ENCODE results near the gene MAD1L1.
"Not testable (repeated sequence)": the region's sequence is repeated elsewhere in the genome, so short reads cannot be mapped to it uniquely, and the experiment has no call there.

The MAD1L1 gene

DNA sequence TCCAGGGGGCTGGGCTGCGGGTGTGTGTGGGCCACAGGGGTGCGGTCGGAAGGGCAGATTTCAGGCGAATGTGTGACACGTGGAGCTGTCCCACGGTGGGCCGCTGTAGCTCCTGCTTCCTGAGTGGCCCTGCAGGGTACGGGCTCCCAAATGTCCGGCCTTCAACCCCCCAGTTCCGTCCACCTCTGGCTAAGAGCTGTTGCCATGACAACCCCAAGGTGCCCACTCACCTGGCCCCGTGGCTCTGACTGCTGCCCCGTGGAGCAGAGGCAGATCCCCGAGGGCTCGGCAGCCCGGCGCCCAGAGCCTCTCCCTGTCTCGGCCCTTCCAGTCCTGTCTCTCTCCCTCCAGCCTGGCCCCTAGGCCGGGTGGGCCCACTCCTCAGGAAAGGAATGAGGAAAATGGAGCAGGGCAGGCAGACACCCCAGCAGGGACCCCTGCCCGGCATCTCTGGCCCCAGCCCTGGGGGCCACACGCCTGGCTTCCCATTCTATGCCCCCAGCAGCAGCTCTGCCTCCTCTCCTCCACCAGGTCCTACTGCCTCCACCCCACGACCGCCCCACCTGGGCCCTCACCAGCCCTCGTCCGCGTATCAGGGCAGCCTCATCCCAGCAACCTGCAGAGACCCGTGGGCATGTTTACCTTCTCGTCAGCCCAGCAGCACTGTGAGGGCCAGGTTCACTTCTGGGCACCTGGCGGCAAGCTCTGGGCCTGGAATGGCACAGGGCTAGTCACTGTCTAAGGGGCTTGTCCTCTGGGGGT is 347.1 kb downstream of the MAD1L1 start:
- no peak for DNase-seq

- peak; percentile 29 for DNase-seq
These were observed 348.0 kb downstream of the MAD1L1 start for GRCh38 chr7:1884583-1885350.

GRCh38 chr7:1883834-1884582 is 348.7 kb downstream of the MAD1L1 start:
- peak; percentile 15 for DNase-seq

DNA sequence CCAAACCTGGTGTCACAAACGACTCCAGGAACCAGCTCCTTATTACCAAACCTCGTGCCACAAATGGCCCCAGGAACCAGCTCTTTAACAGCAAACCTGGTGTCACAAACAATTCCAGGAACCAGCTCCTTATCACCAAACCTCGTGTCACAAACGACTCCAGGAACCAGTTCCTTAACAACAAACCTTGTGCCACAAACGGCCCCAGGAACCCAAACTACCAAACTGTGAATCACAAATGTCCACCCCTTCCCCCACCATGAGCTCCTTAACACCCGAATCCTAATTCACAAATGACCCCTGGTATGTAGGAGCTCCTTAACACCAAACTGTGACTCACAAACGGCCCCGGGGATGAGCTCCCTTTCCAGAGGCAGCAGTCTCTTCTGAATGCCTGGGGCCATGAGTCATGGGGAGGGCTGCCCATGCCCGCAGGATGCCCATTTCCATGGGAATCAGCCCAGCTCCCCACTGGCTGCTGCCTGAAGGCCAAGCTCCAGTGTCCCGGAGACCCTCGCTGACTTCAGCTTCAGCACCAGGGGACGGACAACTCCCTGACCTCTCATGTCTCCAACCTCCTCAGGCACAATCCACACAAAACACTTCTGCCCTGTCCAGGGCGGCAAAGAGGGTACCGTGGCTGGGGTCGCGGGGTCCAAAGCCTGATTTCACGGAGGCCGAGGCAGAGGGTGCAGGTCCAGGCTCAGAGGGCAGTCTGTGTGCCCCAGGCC is 349.5 kb downstream of the MAD1L1 start:
- peak; percentile 98 for DNase-seq

- DNase-seq: no peak
These were observed 350.3 kb downstream of the MAD1L1 start for GRCh38 chr7:1882451-1882850.

DNA sequence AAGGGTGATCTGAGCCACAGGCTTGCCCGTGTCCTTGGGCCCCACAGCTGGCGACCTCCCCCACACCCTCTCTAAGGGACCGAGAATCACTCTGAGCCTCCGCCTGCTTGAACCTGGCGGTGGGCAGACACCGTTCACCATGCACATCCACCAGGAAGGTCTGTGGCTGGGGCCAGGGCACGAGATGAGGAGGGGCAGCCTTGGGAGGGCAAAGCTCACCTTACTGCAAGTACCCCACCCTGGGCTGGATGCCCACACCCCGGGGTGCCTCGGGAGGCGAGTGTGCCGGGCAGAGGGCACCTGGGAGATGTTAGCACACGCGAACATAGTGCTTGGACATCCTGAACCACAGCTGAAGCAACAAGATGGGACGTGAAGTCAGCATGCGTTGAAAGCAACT is 350.8 kb downstream of the MAD1L1 start:
- DNase-seq: no peak

DNA sequence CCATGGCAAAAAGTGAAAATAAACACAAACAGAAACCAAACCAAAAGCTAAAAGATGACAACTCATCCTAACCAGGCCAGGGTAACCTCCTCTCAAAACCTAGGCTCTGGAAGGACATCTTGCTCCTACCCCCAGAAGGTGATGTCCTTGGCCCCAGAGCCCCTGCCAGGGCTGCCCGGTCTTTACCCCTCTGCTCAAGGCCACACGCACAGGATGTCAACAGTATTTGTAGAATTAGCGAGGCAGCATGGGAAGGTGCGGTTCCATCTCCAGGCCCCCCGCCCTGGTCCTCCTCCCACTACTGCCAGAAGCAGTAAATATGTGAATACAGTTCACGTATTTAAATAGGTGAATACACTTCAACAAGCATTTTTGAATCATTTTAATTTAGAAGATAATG is 356.1 kb downstream of the MAD1L1 start:
- not testable (repeated sequence) for DNase-seq

DNA sequence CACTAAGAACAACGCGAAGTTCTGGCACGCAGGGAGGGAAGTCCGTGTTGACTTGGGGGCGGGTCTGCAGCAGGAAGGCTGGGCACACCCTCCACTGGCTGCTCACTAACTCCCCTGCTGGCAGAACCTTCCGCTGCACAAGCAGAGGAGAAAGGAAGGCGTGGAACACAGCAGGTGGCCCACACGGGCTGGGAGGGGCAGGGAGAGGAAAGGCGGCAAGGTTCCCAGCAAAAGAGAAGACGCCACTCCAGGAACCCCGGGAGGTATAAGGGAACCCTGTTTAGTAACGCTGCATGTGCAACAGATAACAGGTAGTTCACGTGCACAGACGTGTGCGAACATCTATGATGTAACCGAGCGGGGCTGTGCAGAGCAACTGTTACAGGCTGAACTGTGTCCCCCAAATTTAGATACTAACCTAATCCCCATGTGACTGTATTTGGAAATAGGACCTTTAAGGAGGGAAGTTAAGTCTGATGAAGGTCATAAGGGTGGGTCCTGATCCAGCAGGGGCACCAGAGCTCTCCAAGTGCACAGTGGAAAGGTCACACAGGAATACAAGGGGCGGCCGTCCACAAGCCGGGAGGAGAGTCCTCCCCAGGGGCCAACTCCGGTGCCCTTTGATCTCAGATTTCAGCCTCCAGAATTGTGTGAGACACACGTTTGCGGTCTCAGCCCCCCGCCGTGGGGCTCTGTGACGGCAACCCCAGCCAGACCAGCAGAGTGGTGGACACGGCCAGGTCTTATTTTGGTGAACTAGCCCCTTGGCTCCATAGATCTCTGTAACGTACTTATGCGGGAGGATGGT is 357.1 kb downstream of the MAD1L1 start:
- DNase-seq: not testable (repeated sequence)

DNA sequence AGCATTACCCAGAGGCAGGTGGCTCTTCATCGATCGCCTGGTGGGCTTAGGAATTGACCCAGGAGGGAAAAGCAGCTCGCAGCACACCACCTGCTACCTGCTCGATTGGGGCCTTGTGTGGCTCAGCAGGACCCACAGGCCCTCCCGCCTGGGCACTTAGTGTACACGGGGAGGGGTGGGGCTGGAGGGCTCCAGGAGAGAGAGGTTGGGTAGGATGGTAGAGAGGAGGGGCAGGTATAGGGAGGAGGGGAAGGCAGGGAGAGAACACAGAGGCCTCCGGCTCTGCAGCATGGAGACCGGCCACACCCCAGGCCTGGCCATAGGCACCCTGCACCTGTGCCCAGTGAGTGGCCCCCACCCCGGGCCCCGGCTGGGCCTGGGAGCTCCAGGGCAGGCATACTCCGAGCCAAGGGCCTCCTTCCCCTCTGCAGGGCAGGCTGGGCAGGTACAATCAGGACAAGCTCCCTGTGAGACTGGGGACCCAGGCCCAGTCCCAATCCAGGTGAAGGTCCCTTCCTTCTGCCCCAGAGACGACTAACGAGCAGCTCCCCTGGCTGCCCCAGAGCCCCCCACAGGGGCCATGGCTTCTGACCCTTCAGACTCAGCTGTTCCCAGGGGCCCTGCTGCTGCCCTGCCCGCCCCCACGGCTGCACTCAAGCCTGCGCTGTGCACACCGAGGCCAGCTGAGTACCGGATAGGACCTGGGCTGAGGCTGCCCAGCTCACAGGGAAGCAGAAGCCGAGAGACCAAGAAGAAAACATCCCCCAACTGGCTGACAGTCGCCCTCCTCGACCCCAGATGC is 358.0 kb downstream of the MAD1L1 start:
- DNase-seq: not testable (repeated sequence)

DNA sequence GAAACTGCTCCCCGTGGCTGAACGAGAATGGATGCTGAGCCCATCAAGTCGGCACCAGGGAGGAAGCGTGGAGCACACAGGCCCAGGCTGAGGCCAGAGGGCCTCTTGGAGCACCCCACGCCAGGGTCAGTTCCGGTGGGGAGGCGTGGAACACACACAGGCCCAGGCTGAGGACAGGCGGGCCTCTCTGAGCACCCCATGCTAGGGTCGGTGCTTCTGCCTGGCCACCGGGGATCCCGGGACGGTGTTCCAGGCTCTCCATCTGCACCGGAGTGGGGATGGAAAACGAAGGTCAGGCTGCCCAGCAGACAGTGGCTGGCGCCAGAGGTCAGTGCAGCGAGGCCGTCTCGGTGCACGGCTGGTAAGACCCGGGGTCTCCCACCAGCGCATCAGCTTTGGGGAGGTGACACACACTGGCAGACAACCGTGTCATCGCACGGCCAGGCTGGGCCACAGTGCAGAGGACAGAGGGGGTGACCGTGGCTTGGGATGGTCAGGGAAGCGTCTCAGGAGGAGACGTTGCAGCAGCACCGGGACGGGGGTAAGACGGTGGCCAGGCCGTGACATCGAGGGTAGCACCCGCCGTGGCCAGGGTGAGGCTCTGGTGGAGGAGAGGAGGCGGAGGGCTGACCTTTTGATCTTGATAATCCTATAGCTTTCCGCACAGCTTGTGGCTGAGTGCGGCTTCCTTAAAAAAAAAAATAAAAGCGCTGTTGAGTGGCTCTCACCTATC is 358.7 kb downstream of the MAD1L1 start:
- no peak for DNase-seq

GRCh38 chr7:1873421-1873820 is 359.3 kb downstream of the MAD1L1 start:
- DNase-seq: no peak

- DNase-seq: no peak
These were observed 359.7 kb downstream of the MAD1L1 start for GRCh38 chr7:1873070-1873405.

DNA sequence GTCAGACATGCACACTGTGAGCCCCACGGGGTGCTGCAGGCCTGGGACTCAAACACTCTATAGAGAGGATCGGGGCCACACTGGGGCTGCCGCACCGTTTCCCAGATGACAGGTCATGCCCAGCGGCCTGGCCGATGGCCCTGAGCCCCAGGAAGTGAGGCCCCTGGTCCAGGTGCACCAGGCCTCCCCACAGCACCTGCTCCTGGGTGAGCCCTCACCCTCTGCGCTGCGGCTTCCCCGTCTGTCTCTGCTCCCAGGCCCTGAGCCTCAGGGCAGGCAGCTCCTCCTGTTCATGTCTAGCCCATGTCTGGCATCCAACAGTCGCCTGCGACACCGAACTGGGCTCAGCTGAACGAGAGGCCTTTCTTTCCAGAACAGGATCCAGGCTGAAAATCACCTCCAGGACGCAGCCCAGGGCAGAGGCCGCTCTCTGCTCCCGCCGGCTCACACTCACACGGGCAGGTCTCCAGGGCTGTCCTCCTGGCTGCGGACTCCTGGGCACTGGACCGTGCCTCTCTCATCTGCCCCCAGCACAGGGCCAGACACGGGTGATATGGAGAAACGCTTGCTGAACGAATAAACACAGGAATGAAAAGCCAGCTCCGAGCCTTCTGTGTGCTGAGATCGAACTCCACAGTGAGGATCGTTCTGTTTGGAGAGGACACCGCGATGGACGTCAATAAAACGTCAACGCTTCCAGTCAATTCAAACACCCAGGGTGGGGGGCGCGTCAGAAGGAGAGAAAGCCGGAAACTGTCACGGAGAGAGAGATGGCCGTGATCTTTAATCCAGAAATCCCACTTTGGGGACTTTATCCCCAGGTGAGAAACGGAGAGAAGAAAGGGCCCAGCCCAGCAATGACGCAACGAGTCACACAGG is 360.3 kb downstream of the MAD1L1 start:
- DNase-seq: no peak

DNA sequence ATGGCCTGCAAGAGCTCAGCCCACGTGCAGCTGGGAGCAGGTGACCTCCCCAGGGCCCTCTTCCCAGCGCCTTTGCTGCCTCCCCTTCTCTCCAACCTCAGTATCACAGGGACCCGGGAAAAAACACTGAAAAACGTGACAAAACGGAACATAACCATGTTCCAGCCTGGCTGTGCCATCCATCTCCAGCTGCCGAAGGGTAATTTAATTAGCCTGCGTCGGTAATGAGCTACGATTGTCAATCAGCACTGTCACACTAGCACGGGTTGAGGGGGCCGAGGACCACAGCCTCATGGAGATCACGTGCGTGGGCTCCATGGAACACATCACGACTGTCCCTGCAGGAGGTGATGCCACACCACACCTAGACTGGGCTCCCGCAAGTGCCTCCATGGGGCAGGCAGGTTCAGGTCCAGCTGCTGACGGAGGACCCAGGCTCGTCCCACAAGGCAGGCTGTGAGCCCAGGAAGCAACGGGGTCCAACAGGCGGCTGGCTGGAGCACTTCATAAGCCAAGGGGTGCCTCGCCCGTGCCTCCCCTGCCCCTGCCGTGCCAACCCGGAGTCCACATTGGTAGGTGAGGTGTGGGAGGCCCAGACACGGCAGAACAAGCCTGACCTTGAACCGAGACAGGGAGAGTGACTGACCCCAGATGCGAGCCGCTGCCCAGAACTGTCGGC is 363.2 kb downstream of the MAD1L1 start:
- no peak for DNase-seq

DNA sequence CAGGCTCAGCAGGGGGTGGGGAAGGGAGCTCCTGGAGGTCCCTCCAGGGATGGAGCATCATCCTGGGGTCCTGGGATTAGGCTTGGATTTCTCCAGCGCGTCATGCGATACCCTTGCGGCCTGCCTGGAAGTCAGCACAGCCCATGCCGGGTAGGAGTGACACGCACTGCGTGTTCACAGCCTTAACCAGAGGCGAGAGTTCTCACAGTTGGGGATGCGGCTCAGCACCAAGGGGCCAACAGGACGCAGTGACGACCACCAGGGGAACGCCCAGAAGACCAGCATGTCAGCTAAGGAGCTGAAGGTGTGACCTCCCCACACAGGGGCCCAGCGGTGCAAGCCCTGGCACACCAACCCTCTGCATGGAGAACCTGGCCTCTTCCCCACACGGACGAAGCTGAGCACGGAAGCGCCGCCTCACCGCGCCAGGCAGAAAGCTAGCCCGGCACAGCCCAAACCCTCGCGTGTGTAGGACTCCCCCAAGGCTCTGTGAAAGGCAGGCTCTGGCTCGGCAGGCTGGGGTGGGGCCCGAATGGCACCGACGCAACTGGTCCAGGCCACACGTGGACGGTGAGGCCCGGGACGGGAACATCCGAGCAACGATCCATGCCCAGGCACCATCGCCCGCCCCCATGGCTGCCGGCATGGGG is 364.1 kb downstream of the MAD1L1 start:
- no peak for DNase-seq

DNA sequence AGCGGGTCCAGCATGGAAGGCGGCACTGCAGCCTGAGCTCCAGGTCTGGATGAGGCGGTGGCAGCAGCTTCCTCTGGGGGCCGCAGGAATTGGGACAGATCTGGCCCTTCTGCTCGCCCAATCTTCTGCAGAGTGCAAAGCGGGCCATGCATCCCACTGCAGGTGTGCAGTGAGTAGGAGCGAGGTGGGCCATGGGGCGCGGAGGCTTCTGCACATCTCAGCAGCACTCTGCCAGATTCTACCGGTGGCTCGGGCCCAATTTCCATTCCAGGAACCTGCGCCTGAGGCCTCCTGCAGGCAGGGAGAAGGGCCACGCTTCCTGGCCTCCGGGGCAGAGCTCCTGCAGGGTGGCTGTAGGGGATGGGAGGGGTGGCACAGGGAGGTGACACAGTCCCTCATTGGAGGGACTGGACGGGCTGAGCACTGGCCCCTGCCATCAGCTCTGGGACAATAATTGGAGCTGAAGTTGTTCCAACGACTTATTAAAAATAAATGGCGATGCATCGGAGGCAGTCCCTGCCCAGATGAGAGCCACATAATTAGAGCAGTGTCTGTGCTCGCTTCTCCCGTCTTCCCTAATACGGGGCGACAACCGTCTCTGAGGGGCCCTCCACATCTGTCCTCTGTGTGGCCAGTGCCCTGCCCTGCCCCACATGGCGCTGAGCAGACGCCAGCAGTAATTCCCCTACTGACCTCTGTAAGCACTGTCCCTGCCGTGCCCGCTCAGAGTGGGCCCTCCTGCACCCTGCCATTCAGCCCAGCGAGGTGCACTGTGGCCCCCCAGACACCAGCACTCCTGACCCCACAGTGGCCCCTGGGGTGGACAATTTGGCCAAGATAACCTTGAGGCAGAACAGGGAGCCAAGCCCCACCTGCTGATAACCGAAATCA is 365.1 kb downstream of the MAD1L1 start:
- DNase-seq: no peak

DNA sequence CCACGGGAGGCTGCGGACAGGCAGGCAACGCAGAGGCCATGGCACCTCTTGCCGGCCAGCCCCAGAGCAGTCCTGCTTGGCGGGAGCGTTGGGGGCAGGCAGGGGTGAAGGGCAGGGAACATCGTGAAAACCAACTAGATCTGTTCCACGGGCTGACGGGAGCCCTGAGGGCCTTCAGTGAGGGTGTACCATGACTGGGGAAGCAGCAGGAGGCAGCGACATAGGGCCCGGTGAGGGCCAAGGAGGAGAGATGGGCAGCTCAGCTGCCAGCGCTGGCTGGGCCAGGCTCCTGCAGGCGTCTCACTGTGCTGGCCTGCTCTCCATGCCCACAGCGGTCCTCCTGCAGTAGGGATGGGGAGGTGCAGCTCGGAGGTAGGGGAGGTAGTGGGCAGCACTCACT is 366.1 kb downstream of the MAD1L1 start:
- no peak for DNase-seq

All from EL (cell line).